CD4-positive, alpha-beta memory T cell (primary cell): Measurements from ENCODE around the gene PTBP3. TPM values are rescaled to one million over a fixed set of nuclear protein-coding genes. Genes with fewer than 3 reads are reported as not detected.

ENCODE experiments used
- CTCF ChIA-PET: fragments of 350-600 bp; sonication (Branson Sonifier 250); formaldehyde crosslinking; loops from one replicate; lab custom pipeline; 2021; ENCODE audit warnings: inconsistent platforms; ENCODE audit not compliant: partially characterized antibody; lab: Charles Lee
- POLR2A ChIA-PET: fragments of 350-600 bp; sonication (Branson Sonifier 250); formaldehyde crosslinking; loops from one replicate; lab custom pipeline; 2021; ENCODE audit not compliant: partially characterized antibody; lab: Charles Lee
- DNase-seq, 5 donors: peaks; one replicate each; pipeline versions ENCODE4 v3.0.0 to v3.0.0-alpha.2; 2020 to 2022; ENCODE audit warnings: mixed read lengths in 1 of 5
- H3K27ac ChIP-seq: one replicate; pipeline ENCODE4 v1.7.0; 2013; ENCODE audit warnings: low read depth, low read length
- H3K27me3 ChIP-seq: 2 replicates; pipeline ENCODE4 v1.7.0; 2013; ENCODE audit warnings: mild to moderate bottlenecking, low read length, moderate library complexity; ENCODE audit not compliant: insufficient read depth
- H3K36me3 ChIP-seq: 2 replicates; pipeline ENCODE4 v1.7.0; 2013; ENCODE audit warnings: mild to moderate bottlenecking, low read length, moderate library complexity; ENCODE audit not compliant: insufficient read depth
- H3K4me1 ChIP-seq: 2 replicates; pipeline ENCODE4 v1.7.0; 2013; ENCODE audit warnings: mild to moderate bottlenecking, low read length, moderate library complexity; ENCODE audit not compliant: insufficient read depth
- H3K4me3 ChIP-seq, 2 donors: one replicate each; pipeline ENCODE4 v1.7.0; 2013; ENCODE audit warnings: low read length in 2 of 2, mild to moderate bottlenecking in 1 of 2
- H3K9me3 ChIP-seq, 2 donors: one replicate each; pipeline ENCODE4 v1.7.0; 2013; ENCODE audit warnings: low read length in 2 of 2, control low read depth in 1 of 2; ENCODE audit not compliant: control insufficient read depth in 1 of 2
- H3K27ac Mint-ChIP-seq, 7 donors: one replicate each; pipeline ENCODE4 v1.8.0; 2020 to 2021; ENCODE audit warnings: mixed read lengths in 7 of 7, mild to moderate bottlenecking in 6 of 7, inconsistent platforms in 3 of 7, moderate library complexity in 3 of 7
- H3K27me3 Mint-ChIP-seq, 2 donors: one replicate each; pipeline ENCODE4 v1.8.0; 2020 to 2021; ENCODE audit warnings: mixed read lengths in 2 of 2
- H3K36me3 Mint-ChIP-seq, 2 donors: one replicate each; pipeline ENCODE4 v1.8.0; 2020 to 2021; ENCODE audit warnings: mixed read lengths in 2 of 2, inconsistent platforms in 1 of 2, mild to moderate bottlenecking in 1 of 2
- H3K4me1 Mint-ChIP-seq, 4 donors: one replicate each; pipeline ENCODE4 v1.8.0; 2020 to 2021; ENCODE audit warnings: mixed read lengths in 4 of 4, mild to moderate bottlenecking in 1 of 4
- H3K4me3 Mint-ChIP-seq, 8 donors: one replicate each; pipeline ENCODE4 v1.8.0; 2020 to 2021; ENCODE audit warnings: mixed read lengths in 8 of 8, mild to moderate bottlenecking in 7 of 8, moderate library complexity in 6 of 8, inconsistent platforms in 3 of 8
- H3K9me3 Mint-ChIP-seq, 8 donors: one replicate each; pipeline ENCODE4 v1.8.0; 2020 to 2021; ENCODE audit warnings: mixed read lengths in 8 of 8, mild to moderate bottlenecking in 5 of 8, inconsistent platforms in 3 of 8, moderate library complexity in 1 of 8
- intact Hi-C: fragments of 100-400 bp; cut with micrococcal nuclease; formaldehyde crosslinking; loops from one replicate; pipeline ENCODE4 v1.15.1; 2023
- polyA plus RNA-seq, 2 donors: library from polyadenylated mRNA; unstranded; fragments of 300-500 nt; fragmentation: Illumina TruSeq; gene quantifications; one replicate each; pipeline ENCODE4 v1.2.3, GENCODE V29; 2021
- total RNA-seq, 2 experiments: library from RNA; stranded (reverse); gene quantifications; one replicate each; pipeline ENCODE4 v1.2.3, GENCODE V29; 2021

Gene PTBP3
- total and polyA plus RNA-seq, 4 experiments from 2014 or later: 30.0 to 139 (median 88.7) TPM

DNA sequence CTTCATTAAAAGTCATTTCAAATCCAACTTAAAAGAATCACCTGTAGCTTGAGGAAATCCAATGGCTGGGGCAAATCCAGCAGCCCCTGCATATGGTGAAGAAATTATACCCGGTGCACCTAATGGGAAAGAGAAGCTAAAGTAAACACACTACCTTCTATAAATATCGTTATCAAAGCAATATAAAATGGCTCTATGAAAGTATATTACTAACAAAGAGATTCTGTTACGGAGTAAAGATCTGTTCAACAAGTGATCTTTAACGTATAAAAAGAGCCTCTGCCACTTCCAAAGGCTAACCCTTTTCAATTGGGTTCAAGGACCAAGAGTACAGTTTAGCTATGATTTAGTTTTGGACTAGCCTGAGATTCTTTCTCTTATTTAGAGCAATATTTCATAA, 98.6 kb downstream of the PTBP3 start:
- no peak for DNase-seq
- Mint-ChIP-seq H3K36me3 (peaks cover 27 to 29% of the 10 kb centered on the region in 2 donors), H3K4me3 (no peak overlapping the region), H3K9me3 (peaks cover 0 to 4% (median 0%) of the 10 kb centered on the region in 8 donors), H3K27me3 (no peaks in the 10 kb centered on the region), H3K27ac (no peak overlapping the region), H3K4me1 (peaks cover 0 to 11% (median 7%) of the 10 kb centered on the region in 4 donors)
- Histone ChIP-seq H3K4me3 (no peak overlapping the region), H3K27ac (no peak overlapping the region), H3K27me3 (no peaks in the 10 kb centered on the region), H3K4me1 (no peaks in the 10 kb centered on the region), H3K9me3 (no peaks in the 10 kb centered on the region), H3K36me3 (no peaks in the 10 kb centered on the region)
- intact Hi-C loops: no loop called here
- POLR2A ChIA-PET: no interaction called here
- CTCF ChIA-PET: interaction anchor here (1.6 kb wide), 1 partner anchor 122 kb away, joined by 6 read pairs; no protein-coding TSS in a partner anchor

DNA sequence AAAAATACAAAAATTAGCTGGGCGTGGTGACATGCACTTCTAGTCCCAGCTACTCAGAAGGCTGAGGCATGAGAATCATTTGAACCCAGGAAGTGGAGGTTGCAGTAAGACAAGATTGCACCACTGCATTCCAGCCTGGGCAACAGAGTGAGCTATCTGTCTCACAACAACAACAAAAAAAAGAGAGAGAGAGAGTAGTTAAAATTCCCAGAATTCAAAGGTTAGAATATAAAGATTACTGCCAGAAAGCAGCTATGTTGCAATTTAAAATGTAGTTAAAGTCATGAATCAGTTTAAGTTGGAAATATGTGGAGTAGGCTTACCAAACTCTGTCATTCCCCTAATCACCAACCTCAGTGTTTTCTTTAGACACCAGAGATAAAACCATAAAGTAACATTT, 99.7 kb downstream of the PTBP3 start:
- no peak overlapping the region for H3K27ac ChIP-seq
- intact Hi-C loops: no loop called here
- H3K9me3 ChIP-seq: no peaks in the 10 kb centered on the region
- Mint-ChIP-seq H3K4me1 (peaks cover 0 to 11% (median 7%) of the 10 kb centered on the region in 4 donors), H3K9me3 (peaks cover 0 to 4% (median 0%) of the 10 kb centered on the region in 8 donors), H3K4me3 (no peak overlapping the region), H3K27me3 (no peaks in the 10 kb centered on the region), H3K36me3 (peaks cover 24% of the 10 kb centered on the region in 2 donors), H3K27ac (peak overlapping the region in 1 of 7 donors; percentile 3)
- ChIA-PET POLR2A (interaction anchor here (1.0 kb wide), 1 partner anchor 99 kb away, joined by 3 read pairs; the partner anchor contains the start of gene PTBP3), CTCF (interaction anchor here (1.2 to 1.6 kb wide), 2 partner anchors 121 to 136 kb away, joined by 3 to 6 read pairs; no protein-coding TSS in a partner anchor)
- H3K36me3 ChIP-seq: no peaks in the 10 kb centered on the region
- no peak overlapping the region for H3K4me3 ChIP-seq
- DNase-seq: no peak
- no peaks in the 10 kb centered on the region for H3K4me1 ChIP-seq
- H3K27me3 ChIP-seq: no peaks in the 10 kb centered on the region

DNA sequence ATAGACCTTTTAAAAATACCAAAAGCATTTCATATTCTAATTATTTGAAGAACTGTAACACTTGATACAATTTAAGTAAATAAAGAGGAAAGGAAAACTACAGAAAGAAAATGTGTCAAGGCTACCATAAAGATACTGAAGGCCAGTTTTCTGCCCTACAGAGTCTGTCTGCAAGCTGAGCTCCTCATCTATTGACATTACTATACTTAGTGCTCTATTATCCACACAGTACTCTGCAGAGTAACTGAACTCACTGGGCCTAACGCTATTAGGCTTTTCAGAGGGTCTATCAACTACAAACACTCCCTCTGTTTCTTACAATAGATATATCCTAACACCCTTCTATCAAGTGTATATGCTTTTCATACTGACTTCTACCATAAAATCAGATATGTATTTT, 101.2 kb downstream of the PTBP3 start:
- Mint-ChIP-seq H3K4me1 (peaks cover 0 to 9% (median 3%) of the 10 kb centered on the region in 4 donors), H3K27me3 (no peaks in the 10 kb centered on the region), H3K27ac (peak overlapping the region in 1 of 7 donors; percentile 20), H3K4me3 (no peak overlapping the region), H3K9me3 (no peaks in the 10 kb centered on the region), H3K36me3 (peaks cover 25 to 26% of the 10 kb centered on the region in 2 donors)
- no peak for DNase-seq
- H3K4me1 ChIP-seq: no peaks in the 10 kb centered on the region
- H3K36me3 ChIP-seq: peaks cover 9% of the 10 kb centered on the region
- intact Hi-C loops: no loop called here
- no peak overlapping the region for H3K27ac ChIP-seq
- H3K4me3 ChIP-seq: no peak overlapping the region
- H3K9me3 ChIP-seq: no peaks in the 10 kb centered on the region
- H3K27me3 ChIP-seq: no peaks in the 10 kb centered on the region
- ChIA-PET CTCF (no interaction called here), POLR2A (no interaction called here)

DNA sequence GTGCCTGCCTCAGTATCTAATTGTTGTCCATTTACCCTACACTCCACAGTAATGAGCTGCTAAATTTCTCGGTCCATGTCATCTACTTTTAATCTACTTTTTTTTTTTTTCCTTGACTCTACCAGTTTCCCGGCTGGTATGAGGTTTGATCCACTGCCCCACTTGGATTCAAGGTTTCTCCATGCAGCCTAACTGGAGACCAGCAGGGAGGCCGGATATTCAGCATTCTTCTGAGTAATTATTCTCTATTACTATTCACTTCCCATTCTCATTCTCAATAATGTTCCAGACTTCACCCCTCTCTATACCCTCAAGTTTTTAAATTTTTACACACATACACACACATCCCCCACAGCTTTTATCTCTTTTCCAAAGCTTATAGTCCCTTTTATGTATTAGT, 107.3 kb downstream of the PTBP3 start:
- peaks cover 63 to 77% of the 10 kb centered on the region in 2 donors for H3K36me3 Mint-ChIP-seq
- H3K27ac Mint-ChIP-seq: peak overlapping the region in 2 of 7 donors; percentile 2 to 30
- H3K4me1 Mint-ChIP-seq: peaks cover 6 to 8% (median 7%) of the 10 kb centered on the region in 4 donors
- Histone ChIP-seq H3K9me3 (no peaks in the 10 kb centered on the region), H3K4me3 (no peak overlapping the region), H3K4me1 (no peaks in the 10 kb centered on the region), H3K36me3 (peaks cover 39% of the 10 kb centered on the region), H3K27ac (no peak overlapping the region), H3K27me3 (no peaks in the 10 kb centered on the region)
- no peak for DNase-seq
- intact Hi-C loops: loop anchor here (5.0 kb wide), 1 partner anchor 129 kb away; no protein-coding TSS in a partner anchor
- CTCF ChIA-PET: interaction anchor here (0.8 to 1.8 kb wide), 5 partner anchors 17 to 122 kb away, joined by 3 to 6 read pairs (median 4); no protein-coding TSS in a partner anchor
- POLR2A ChIA-PET: interaction anchor here (1.4 kb wide), 1 partner anchor 107 kb away, joined by 8 read pairs; the partner anchor contains the start of gene PTBP3
- no peaks in the 10 kb centered on the region for H3K27me3 Mint-ChIP-seq
- no peaks in the 10 kb centered on the region for H3K9me3 Mint-ChIP-seq
- H3K4me3 Mint-ChIP-seq: no peak overlapping the region

DNA sequence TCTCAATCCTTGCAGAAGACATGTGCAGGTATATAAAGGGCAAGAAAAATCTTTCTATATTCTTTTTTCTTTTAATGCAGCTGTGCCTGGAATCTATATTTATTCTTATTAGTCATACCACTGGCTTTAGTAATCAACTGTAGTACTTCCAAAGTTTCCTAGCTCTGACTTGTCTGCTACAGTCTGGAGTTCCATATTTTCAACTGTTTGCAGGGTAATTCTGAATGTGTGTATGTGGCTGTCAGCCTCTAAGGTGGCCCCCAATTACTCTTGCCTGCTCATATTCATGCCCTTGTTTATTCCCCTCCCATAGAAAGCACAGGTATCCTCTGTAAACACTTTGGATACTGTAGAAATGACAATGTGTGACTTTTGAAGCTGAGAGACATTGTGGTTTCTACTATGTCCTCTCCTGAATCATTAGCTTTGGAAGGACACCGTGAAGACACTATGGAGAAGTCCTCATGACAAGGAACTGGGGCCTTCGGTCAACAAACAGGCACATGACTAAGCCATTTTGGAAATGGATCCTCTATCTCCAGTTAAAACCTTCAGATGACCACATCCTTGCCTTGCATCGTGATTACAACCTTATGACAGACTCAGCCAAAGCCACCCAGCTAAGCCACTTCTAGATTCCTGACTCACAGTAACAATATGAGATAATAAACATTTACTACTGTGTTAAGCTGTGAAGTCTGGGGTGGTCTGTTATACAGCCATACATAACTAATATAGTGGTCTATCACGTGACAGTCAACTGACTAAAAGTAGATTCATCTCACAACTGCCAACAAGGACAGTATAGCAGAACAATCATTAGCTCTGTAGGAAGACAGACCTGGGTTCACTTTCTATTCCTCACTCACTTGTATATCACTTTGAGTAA, 108.8 kb downstream of the PTBP3 start:
- no peaks in the 10 kb centered on the region for H3K4me1 ChIP-seq
- ChIA-PET CTCF (interaction anchor here (0.5 to 1.6 kb wide), 2 partner anchors 18 to 126 kb away, joined by 3 to 4 read pairs; no protein-coding TSS in a partner anchor), POLR2A (interaction anchor here (1.3 kb wide), 1 partner anchor 48 kb away, joined by 4 read pairs; no protein-coding TSS in a partner anchor)
- peaks cover 39% of the 10 kb centered on the region for H3K36me3 ChIP-seq
- H3K36me3 Mint-ChIP-seq: peaks cover 63 to 71% of the 10 kb centered on the region in 2 donors
- peaks cover 8 to 15% (median 12%) of the 10 kb centered on the region in 4 donors for H3K4me1 Mint-ChIP-seq
- no peak overlapping the region for H3K4me3 Mint-ChIP-seq
- H3K27me3 Mint-ChIP-seq: no peaks in the 10 kb centered on the region
- no peak for DNase-seq
- no peaks in the 10 kb centered on the region for H3K9me3 Mint-ChIP-seq
- no peaks in the 10 kb centered on the region for H3K27me3 ChIP-seq
- H3K27ac Mint-ChIP-seq: peak overlapping the region in 6 of 7 donors; percentile 13 to 88 (median 34)
- intact Hi-C loops: loop anchor here (5.0 kb wide), 2 partner anchors 108 to 127 kb away; partner anchors contain the start of gene PTBP3
- no peak overlapping the region for H3K27ac ChIP-seq
- H3K9me3 ChIP-seq: no peaks in the 10 kb centered on the region
- H3K4me3 ChIP-seq: no peak overlapping the region

DNA sequence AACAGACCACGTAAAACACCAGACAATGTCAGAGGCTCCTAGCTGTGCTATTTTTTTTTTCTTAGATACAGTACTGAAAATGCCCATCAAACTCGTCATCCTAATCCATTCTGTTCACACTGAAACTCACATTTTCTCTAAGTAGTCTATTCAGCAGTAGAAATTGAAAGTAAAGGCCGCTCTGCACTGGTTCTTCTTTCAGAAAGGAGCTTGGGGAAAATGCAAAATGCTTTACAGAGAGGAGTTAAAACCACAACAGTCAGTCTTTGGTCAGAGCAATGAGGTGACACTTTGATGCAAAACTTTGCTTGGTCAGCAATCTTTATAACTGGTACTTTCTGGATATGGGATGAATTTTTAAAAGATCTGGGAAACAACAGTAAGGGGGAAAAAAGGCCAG, 114.5 kb downstream of the PTBP3 start:
- DNase-seq: peak in 1 of 5 donors; percentile 2
- CTCF ChIA-PET: interaction anchor here (0.6 kb wide), 1 partner anchor 106 kb away, joined by 3 read pairs; no protein-coding TSS in a partner anchor
- H3K27ac ChIP-seq: peak overlapping the region; percentile 11

More for the DNA sequence above, 114.5 kb downstream of the PTBP3 start:
- Mint-ChIP-seq H3K4me3 (peak overlapping the region in 7 of 8 donors; percentile 14 to 71 (median 50)), H3K27ac (peak overlapping the region; percentile 48 to 79 (median 73)), H3K4me1 (peaks cover 13 to 32% (median 23%) of the 10 kb centered on the region in 4 donors), H3K9me3 (no peaks in the 10 kb centered on the region), H3K36me3 (peaks cover 56 to 61% of the 10 kb centered on the region in 2 donors), H3K27me3 (no peaks in the 10 kb centered on the region)
- intact Hi-C loops: loop anchor here (10.0 kb wide), 1 partner anchor 64 kb away; no protein-coding TSS in a partner anchor
- no peak overlapping the region for H3K4me3 ChIP-seq
- peaks cover 11% of the 10 kb centered on the region for H3K4me1 ChIP-seq
- H3K36me3 ChIP-seq: peaks cover 4% of the 10 kb centered on the region
- POLR2A ChIA-PET: interaction anchor here (1.0 to 1.3 kb wide), 2 partner anchors 38 to 115 kb away, joined by 4 read pairs; partner anchors contain the start of gene PTBP3
- no peaks in the 10 kb centered on the region for H3K27me3 ChIP-seq
- no peaks in the 10 kb centered on the region for H3K9me3 ChIP-seq
